Choroid plexus epithelial cell (primary cell): ENCODE data around the gene NAA11.

Experiments used
- DNase-seq: peaks from one replicate; pipeline ENCODE4 v3.0.0-alpha.2; 2010; ENCODE audit warnings: low read depth
- H3K4me3 ChIP-seq: 2 replicates; pipeline ENCODE4 v1.5.1; 2011; ENCODE audit warnings: low read depth, mild to moderate bottlenecking, control low read depth, low read length, moderate library complexity
- CTCF ChIP-seq: conservative IDR thresholded peaks from 2 replicates; pipeline ENCODE4 v1.5.1; 2011; ENCODE audit warnings: low read depth, mild to moderate bottlenecking, control low read depth, inconsistent platforms, low read length, moderate library complexity

The NAA11 gene

GRCh38 chr4:79315891-79316290 lies 10.0 kb downstream of the NAA11 start:
- no peak for DNase-seq
- no peak overlapping the region for H3K4me3 ChIP-seq
- no peak for TF ChIP-seq CTCF

- no peak for TF ChIP-seq CTCF
- no peak overlapping the region for H3K4me3 ChIP-seq
- DNase-seq = no peak
Observed at GRCh38 chr4:79311279-79311678, 14.6 kb downstream of the NAA11 start.

- H3K4me3 ChIP-seq = no peak overlapping the region
- no peak for TF ChIP-seq CTCF
- DNase-seq = no peak
Observed at GRCh38 chr4:79308971-79309370, 16.9 kb downstream of the NAA11 start.

GRCh38 chr4:79308137-79308536 lies 17.7 kb downstream of the NAA11 start:
- DNase-seq = no peak
- no peak for TF ChIP-seq CTCF
- H3K4me3 ChIP-seq = no peak overlapping the region

- DNase-seq = no peak
- no peak for TF ChIP-seq CTCF
- no peak overlapping the region for H3K4me3 ChIP-seq
Observed at GRCh38 chr4:79306795-79307194, 19.1 kb downstream of the NAA11 start.

- DNase-seq = no peak
- no peak overlapping the region for H3K4me3 ChIP-seq
- no peak for TF ChIP-seq CTCF
Observed at GRCh38 chr4:79300280-79300679, 25.6 kb downstream of the NAA11 start.

GRCh38 chr4:79298484-79298883 lies 27.4 kb downstream of the NAA11 start:
- TF ChIP-seq CTCF = no peak
- DNase-seq = no peak
- H3K4me3 ChIP-seq = no peak overlapping the region
